GM21367 (cell line): Measurements from ENCODE around the gene TRPM7.
A peak's percentile ranks its signal among the peaks of the same experiment; 100 is the strongest.
"Not testable (repeated sequence)": the region's sequence is repeated elsewhere in the genome, so short reads cannot be mapped to it uniquely, and the experiment has no call there.

ENCODE experiments used
- ATAC-seq: cut with Tn5 transposase; IDR thresholded peaks from one replicate; pipeline ENCODE4 v1.9.1; 2021; ENCODE audit not compliant: unreplicated experiment

Gene TRPM7

GRCh38 chr15:50686469-50687301 lies at the start of gene TRPM7:
Gene TRPM7, minus strand, starts transcription at chr15:50686797. Its CDS starts 264 bp downstream, at chr15:50686533.
- ATAC-seq, result peak; percentile 77

- ATAC-seq, result no peak
Measured at GRCh38 chr15:50735156-50735555, 48.6 kb upstream of the TRPM7 start.

GRCh38 chr15:50726315-50726714 lies 39.7 kb upstream of the TRPM7 start:
- ATAC-seq, result no peak

GRCh38 chr15:50718700-50719125 lies 32.1 kb upstream of the TRPM7 start:
- ATAC-seq, result no peak

GRCh38 chr15:50712018-50712417 lies 25.4 kb upstream of the TRPM7 start:
- no peak for ATAC-seq

- ATAC-seq, result no peak
Measured at GRCh38 chr15:50710585-50710984, 24.0 kb upstream of the TRPM7 start.

- ATAC-seq, result no peak
Measured at GRCh38 chr15:50707878-50708427, 21.4 kb upstream of the TRPM7 start.

- ATAC-seq, result no peak
Measured at GRCh38 chr15:50702762-50703334, 16.3 kb upstream of the TRPM7 start.

GRCh38 chr15:50698101-50698500 lies 11.5 kb upstream of the TRPM7 start:
- no peak for ATAC-seq

GRCh38 chr15:50697109-50697797 lies 10.7 kb upstream of the TRPM7 start:
- no peak for ATAC-seq

- ATAC-seq, result not testable (repeated sequence)
Measured at GRCh38 chr15:50694634-50695165, 8.1 kb upstream of the TRPM7 start.

GRCh38 chr15:50687302-50687902 lies 805 bp upstream of the TRPM7 start:
- ATAC-seq, result no peak

- peak; percentile 40 for ATAC-seq
Measured at GRCh38 chr15:50685976-50686468, 575 bp downstream of the TRPM7 start.

GRCh38 chr15:50685191-50685975 lies 1.2 kb downstream of the TRPM7 start:
- ATAC-seq, result no peak

GRCh38 chr15:50681467-50681866 lies 5.1 kb downstream of the TRPM7 start:
- no peak for ATAC-seq

- ATAC-seq, result no peak
Measured at GRCh38 chr15:50676799-50677483, 9.7 kb downstream of the TRPM7 start.

GRCh38 chr15:50675535-50676144 lies 11.0 kb downstream of the TRPM7 start:
- ATAC-seq, result no peak

GRCh38 chr15:50670115-50670514 lies 16.5 kb downstream of the TRPM7 start:
- ATAC-seq, result no peak

- no peak for ATAC-seq
Measured at GRCh38 chr15:50669611-50670010, 17.0 kb downstream of the TRPM7 start.
